HEK293 (cell line): ENCODE measurements around the gene MGAT2.

Experiments
- TCF7L2 ChIP-seq: IDR thresholded peaks from 2 replicates; pipeline ENCODE4 v1.6.1; 2011; ENCODE audit warnings: low read depth, mild to moderate bottlenecking, inconsistent platforms, low read length, moderate library complexity, borderline replicate concordance
- ZNF121 ChIP-seq: fragments of 450-650 bp; formaldehyde crosslinking; IDR thresholded peaks from 2 replicates; pipeline ENCODE4 v1.5.1; 2016; ENCODE audit warnings: missing biosample characterization, missing genetic modification characterization
- ZNF239 ChIP-seq: fragments of 450-650 bp; formaldehyde crosslinking; IDR thresholded peaks from 2 replicates; pipeline ENCODE4 v1.5.1; 2016; ENCODE audit warnings: missing biosample characterization, missing genetic modification characterization
- ZNF274 ChIP-seq, 2 experiments: fragments of 200-500 bp in 1 of 2; fragments of 450-650 bp in 1 of 2; sonication (Bioruptor generic) in 1 of 2; formaldehyde crosslinking in 1 of 2; IDR thresholded peaks; 2 replicates each; pipeline versions ENCODE4 v1.5.1 to v1.6.1; 2014 to 2016; ENCODE audit warnings: borderline replicate concordance in 1 of 2, inconsistent platforms in 1 of 2, low read length in 1 of 2, missing biosample characterization in 1 of 2, missing genetic modification characterization in 1 of 2
- ZNF473 ChIP-seq: fragments of 450-650 bp; formaldehyde crosslinking; IDR thresholded peaks from 2 replicates; pipeline ENCODE4 v1.5.1; 2017; ENCODE audit warnings: missing biosample characterization, missing genetic modification characterization
- ZNF510 ChIP-seq: fragments of 450-650 bp; formaldehyde crosslinking; IDR thresholded peaks from 2 replicates; pipeline ENCODE4 v1.5.1; 2018; ENCODE audit warnings: mild to moderate bottlenecking, missing genetic modification characterization, missing biosample characterization; ENCODE audit not compliant: insufficient replicate concordance
- ZNF600 ChIP-seq: fragments of 450-650 bp; formaldehyde crosslinking; IDR thresholded peaks from 2 replicates; pipeline ENCODE4 v1.5.1; 2016; ENCODE audit warnings: missing biosample characterization, missing genetic modification characterization
- ZNF629 ChIP-seq: fragments of 450-650 bp; formaldehyde crosslinking; IDR thresholded peaks from 2 replicates; pipeline ENCODE4 v1.5.1; 2017; ENCODE audit warnings: missing biosample characterization, missing genetic modification characterization
- ZNF785 ChIP-seq: fragments of 450-650 bp; formaldehyde crosslinking; IDR thresholded peaks from 2 replicates; pipeline ENCODE4 v1.5.1; 2016; ENCODE audit warnings: missing biosample characterization, missing genetic modification characterization
- ZNF830 ChIP-seq: fragments of 450-650 bp; IDR thresholded peaks from 2 replicates; pipeline ENCODE4 v1.5.0; 2018; ENCODE audit warnings: missing biosample characterization, missing genetic modification characterization, low read depth, mild to moderate bottlenecking, moderate library complexity
- TF ChIP-seq, protein P1 (sequence below): fragments of 450-650 bp; formaldehyde crosslinking; IDR thresholded peaks from 2 replicates; pipeline ENCODE4 v1.5.1; 2016; ENCODE audit warnings: missing biosample characterization, missing genetic modification characterization
- TF ChIP-seq, protein P2 (sequence below): fragments of 450-650 bp; formaldehyde crosslinking; IDR thresholded peaks from 2 replicates; pipeline ENCODE4 v1.5.1; 2016; ENCODE audit warnings: missing biosample characterization, missing genetic modification characterization

DNA sequence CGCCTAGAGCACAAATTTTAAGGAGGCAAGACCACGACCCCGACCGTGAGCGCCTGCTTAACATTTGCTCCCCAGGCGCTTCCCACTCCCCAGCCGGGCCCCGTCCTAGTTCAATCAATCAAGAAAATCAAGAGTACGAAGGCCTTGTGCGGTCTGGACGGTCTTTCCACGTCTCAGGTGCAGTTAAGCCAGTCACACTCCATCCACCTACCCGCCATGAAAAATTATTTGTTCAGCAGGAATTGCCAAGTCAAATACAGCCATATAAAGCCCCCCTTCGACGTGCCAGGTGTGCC is 22.5 kb upstream of the MGAT2 start:
- TF ChIP-seq ZNF274 (IDR thresholded peaks at IDR 0.05; ENCODE audit: low read length) (no peak), ZNF274 (tag by site-specific recombination; IDR thresholded peaks at IDR 0.05; ENCODE audit: borderline replicate concordance) (no peak), ZNF239 (tag by site-specific recombination) (no peak), ZNF629 (tag by site-specific recombination) (no peak), ZNF600 (no peak), ZNF510 (tag by site-specific recombination) (no peak), ZNF121 (tag by site-specific recombination) (no peak), ZNF785 (tag by site-specific recombination) (no peak), ZNF830 (no peak), TCF7L2 (no peak), ZNF473 (tag by site-specific recombination) (no peak)
- TF ChIP-seq, protein P1, sequence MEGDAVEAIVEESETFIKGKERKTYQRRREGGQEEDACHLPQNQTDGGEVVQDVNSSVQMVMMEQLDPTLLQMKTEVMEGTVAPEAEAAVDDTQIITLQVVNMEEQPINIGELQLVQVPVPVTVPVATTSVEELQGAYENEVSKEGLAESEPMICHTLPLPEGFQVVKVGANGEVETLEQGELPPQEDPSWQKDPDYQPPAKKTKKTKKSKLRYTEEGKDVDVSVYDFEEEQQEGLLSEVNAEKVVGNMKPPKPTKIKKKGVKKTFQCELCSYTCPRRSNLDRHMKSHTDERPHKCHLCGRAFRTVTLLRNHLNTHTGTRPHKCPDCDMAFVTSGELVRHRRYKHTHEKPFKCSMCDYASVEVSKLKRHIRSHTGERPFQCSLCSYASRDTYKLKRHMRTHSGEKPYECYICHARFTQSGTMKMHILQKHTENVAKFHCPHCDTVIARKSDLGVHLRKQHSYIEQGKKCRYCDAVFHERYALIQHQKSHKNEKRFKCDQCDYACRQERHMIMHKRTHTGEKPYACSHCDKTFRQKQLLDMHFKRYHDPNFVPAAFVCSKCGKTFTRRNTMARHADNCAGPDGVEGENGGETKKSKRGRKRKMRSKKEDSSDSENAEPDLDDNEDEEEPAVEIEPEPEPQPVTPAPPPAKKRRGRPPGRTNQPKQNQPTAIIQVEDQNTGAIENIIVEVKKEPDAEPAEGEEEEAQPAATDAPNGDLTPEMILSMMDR (tag by site-specific recombination), result no peak
- TF ChIP-seq, protein P2, sequence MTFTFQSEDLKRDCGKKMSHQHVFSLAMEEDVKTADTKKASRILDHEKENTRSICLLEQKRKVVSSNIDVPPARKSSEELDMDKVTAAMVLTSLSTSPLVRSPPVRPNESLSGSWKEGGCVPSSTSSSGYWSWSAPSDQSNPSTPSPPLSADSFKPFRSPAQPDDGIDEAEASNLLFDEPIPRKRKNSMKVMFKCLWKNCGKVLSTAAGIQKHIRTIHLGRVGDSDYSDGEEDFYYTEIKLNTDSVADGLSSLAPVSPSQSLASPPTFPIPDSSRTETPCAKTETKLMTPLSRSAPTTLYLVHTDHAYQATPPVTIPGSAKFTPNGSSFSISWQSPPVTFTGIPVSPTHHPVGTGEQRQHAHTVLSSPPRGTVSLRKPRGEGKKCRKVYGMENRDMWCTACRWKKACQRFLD (tag by site-specific recombination), result no peak
